Panc1 (cell line): Measurements from ENCODE around the gene ABCC4. TPM values are rescaled to one million over a fixed set of nuclear protein-coding genes. Genes with fewer than 3 reads are reported as not detected.

Experiments used
- ATAC-seq: fragments of 200-7000 bp; cut with Tn5 transposase; 2 replicates; pipeline ENCODE4 v1.9.1; 2020; ENCODE audit warnings: mild to moderate bottlenecking, moderate library complexity
- BruUV-seq: library from RNA; stranded (reverse); fragments of 400-500 nt; replicated peaks from 2 replicates; lab custom pipeline; 2021; lab: Mats Ljungman, UMichigan
- CTCF ChIA-PET: fragments of 300-600 bp; sonication (Branson Sonifier 250); formaldehyde crosslinking; loops from one replicate; lab custom pipeline; 2022; ENCODE audit warnings: antibody characterized with exemption; lab: Charles Lee
- POLR2A ChIA-PET: fragments of 300-600 bp; sonication (Branson Sonifier 250); formaldehyde crosslinking; loops from one replicate; lab custom pipeline; 2022; ENCODE audit warnings: antibody characterized with exemption; lab: Charles Lee
- DNase-seq: peaks from one replicate; pipeline ENCODE4 v3.0.0-alpha.2; 2010; ENCODE audit warnings: low read depth, low spot score
- H3K27ac ChIP-seq: 2 replicates; pipeline ENCODE4 v1.5.1; 2011; ENCODE audit warnings: mild to moderate bottlenecking, low read length, inconsistent platforms
- H3K27me3 ChIP-seq: fragments of 200-500 bp; sonication (Bioruptor generic); 2 replicates; pipeline ENCODE4 v1.6.0; 2014; ENCODE audit warnings: low read length, inconsistent platforms; ENCODE audit not compliant: control insufficient read depth, insufficient read depth
- H3K36me3 ChIP-seq: fragments of 200-500 bp; sonication (Bioruptor generic); 2 replicates; pipeline ENCODE4 v1.5.1; 2014; ENCODE audit warnings: inconsistent platforms, mild to moderate bottlenecking, low read length, moderate library complexity; ENCODE audit not compliant: control insufficient read depth, insufficient read depth
- H3K4me1 ChIP-seq: 2 replicates; pipeline ENCODE4 v1.5.1; 2011; ENCODE audit warnings: inconsistent platforms, mild to moderate bottlenecking, low read length, moderate library complexity; ENCODE audit not compliant: control insufficient read depth, insufficient read depth
- H3K4me3 ChIP-seq, 2 experiments: 2 replicates each; pipeline ENCODE4 v1.5.1; 2011 to 2012; ENCODE audit warnings: low read depth in 2 of 2, low read length in 2 of 2, mild to moderate bottlenecking in 2 of 2, inconsistent platforms in 1 of 2, moderate library complexity in 1 of 2
- H3K9me3 ChIP-seq: fragments of 200-500 bp; sonication (Bioruptor generic); 2 replicates; pipeline ENCODE4 v1.5.1; 2014; ENCODE audit warnings: low read depth, mild to moderate bottlenecking, inconsistent platforms, low read length, moderate library complexity; ENCODE audit not compliant: control insufficient read depth, insufficient read depth
- CTCF ChIP-seq: fragments of 450-650 bp; IDR thresholded peaks from 2 replicates; pipeline ENCODE4 v1.5.1; 2017; ENCODE audit warnings: mild to moderate bottlenecking
- POLR2AphosphoS5 ChIP-seq: IDR thresholded peaks from 2 replicates; pipeline ENCODE4 v1.6.1; 2012; ENCODE audit warnings: mild to moderate bottlenecking, low read depth, low read length, moderate library complexity
- REST ChIP-seq, 2 experiments: IDR thresholded peaks; 2 replicates each; pipeline ENCODE4 v1.6.1; 2011 to 2012; ENCODE audit warnings: low read depth in 2 of 2, control low read depth in 1 of 2, low read length in 1 of 2, mild to moderate bottlenecking in 1 of 2, moderate library complexity in 1 of 2; ENCODE audit not compliant: insufficient read depth in 1 of 2
- SIN3A ChIP-seq: IDR thresholded peaks from 2 replicates; pipeline ENCODE4 v1.6.1; 2012; ENCODE audit warnings: low read depth, mild to moderate bottlenecking, low read length, moderate library complexity, borderline replicate concordance; ENCODE audit not compliant: insufficient read depth
- TCF7L2 ChIP-seq: IDR thresholded peaks from 2 replicates; pipeline ENCODE4 v1.6.1; 2011; ENCODE audit warnings: mild to moderate bottlenecking, low read depth, low read length, inconsistent platforms
- in situ Hi-C: cut with HindIII; loops from 2 replicates; pipeline ENCODE4 v1.10.0; 2016; ENCODE audit warnings: low sequenced_read_pairs, low pct_unique_long_range_greater_than_20kb
- intact Hi-C: fragments of 100-400 bp; cut with micrococcal nuclease; formaldehyde crosslinking; loops from one replicate; pipeline ENCODE4 v1.10.0; 2022; ENCODE audit not compliant: unreplicated experiment
- total RNA-seq: library from RNA; stranded (reverse); gene quantifications from one replicate; pipeline ENCODE4 v1.2.1, GENCODE V29; 2021; ENCODE audit not compliant: unreplicated experiment

Gene ABCC4
- total RNA-seq, 1 experiment from 2014 or later, result 69.3 TPM

GRCh38 chr13:95122063-95122462 lies 179.2 kb downstream of the ABCC4 start:
- Histone ChIP-seq H3K27ac (0 out of 2 replicates have a peak overlapping the region, but pooled peaks have one; percentile 21), H3K4me1 (peaks cover 9% of the 10 kb centered on the region)
- CTCF ChIA-PET, result no interaction called here

DNA sequence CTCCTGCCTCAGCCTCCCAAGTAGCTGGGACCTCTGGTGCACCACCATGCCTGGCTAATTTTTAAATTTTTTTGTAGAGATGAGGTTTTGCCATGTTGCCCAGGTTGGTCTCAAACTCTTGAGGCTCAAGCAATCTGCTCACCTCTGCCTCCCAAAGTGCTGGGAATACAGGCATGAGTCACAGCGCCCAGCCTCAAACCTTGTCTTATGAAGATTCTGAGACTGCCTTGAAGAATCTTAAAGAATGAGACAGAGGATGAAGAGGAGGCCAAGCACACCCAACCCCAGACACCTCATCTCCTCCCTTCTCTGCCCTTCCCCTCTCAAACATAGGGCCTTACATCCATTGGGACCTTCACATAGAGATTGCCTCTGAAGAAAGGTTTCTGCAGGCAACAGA lies 179.7 kb downstream of the ABCC4 start:
- DNase-seq (no peak), ATAC-seq (no peak)
- no peak overlapping the region for H3K4me3 ChIP-seq
- in situ Hi-C loops (no loop called here), intact Hi-C loops (no loop called here)
- no peaks in the 10 kb centered on the region for H3K27me3 ChIP-seq
- no peaks in the 10 kb centered on the region for H3K36me3 ChIP-seq
- ChIA-PET POLR2A (no interaction called here), CTCF (no interaction called here)
- no peak for TF ChIP-seq TCF7L2
- no peak for TF ChIP-seq REST (IDR thresholded peaks at IDR 0.05; ENCODE audit: insufficient read depth in 1 of 2, low read depth in 2 of 2, low read length in 1 of 2)
- TF ChIP-seq CTCF, result no peak
- TF ChIP-seq POLR2AphosphoS5, result no peak
- TF ChIP-seq SIN3A, result no peak
- BruUV-seq, result no TSS peak
- H3K27ac ChIP-seq, result 0 out of 2 replicates have a peak overlapping the region, but pooled peaks have one; percentile 21
- peaks cover 11% of the 10 kb centered on the region for H3K4me1 ChIP-seq
- H3K9me3 ChIP-seq, result no peaks in the 10 kb centered on the region

More at GRCh38 chr13:95122063-95122462, 179.2 kb downstream of the ABCC4 start:
- POLR2A ChIA-PET, result no interaction called here
- no peaks in the 10 kb centered on the region for H3K27me3 ChIP-seq
- no peak for DNase-seq
- no peak for TF ChIP-seq POLR2AphosphoS5
- no peak for TF ChIP-seq REST (IDR thresholded peaks at IDR 0.05; ENCODE audit: insufficient read depth in 1 of 2, low read depth in 2 of 2, low read length in 1 of 2)
- TF ChIP-seq CTCF, result no peak
- no peak for TF ChIP-seq TCF7L2
- intact Hi-C loops, result no loop called here
- ATAC-seq, result no peak
- no peaks in the 10 kb centered on the region for H3K36me3 ChIP-seq
- in situ Hi-C loops, result no loop called here
- H3K4me3 ChIP-seq, result no peak overlapping the region
- no TSS peak for BruUV-seq
- H3K9me3 ChIP-seq, result no peaks in the 10 kb centered on the region
